ENCODE measurements around the gene ZNF337. TPM values are rescaled to one million over a fixed set of nuclear protein-coding genes. Genes with fewer than 3 reads are reported as not detected.
"Not testable (repeated sequence)": the region's sequence is repeated elsewhere in the genome, so short reads cannot be mapped to it uniquely, and the experiment has no call there.

Gene ZNF337
- polyA plus RNA-seq, 5 donors: 44.7 to 54.4 (median 51.7) TPM

DNA sequence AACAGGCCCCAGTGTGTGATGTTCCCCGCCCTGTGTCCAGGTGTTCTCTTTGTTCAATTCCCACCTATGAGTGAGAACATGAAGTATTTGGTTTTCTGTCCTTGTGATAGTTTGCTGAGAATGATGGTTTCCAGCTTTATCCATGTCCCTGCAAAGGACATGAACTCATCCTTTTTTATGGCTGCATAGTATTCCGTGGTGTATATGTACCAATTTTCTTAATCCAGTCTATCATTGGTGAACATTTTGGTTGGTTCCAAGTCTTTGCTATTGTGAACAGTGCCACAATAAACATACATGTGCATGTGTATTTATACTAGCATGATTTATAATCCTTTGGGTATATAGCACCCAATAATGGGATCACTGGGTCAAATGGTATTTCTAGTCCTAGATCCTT, 66.0 kb downstream of the ZNF337 start:
- not testable (repeated sequence) for DNase-seq

DNA sequence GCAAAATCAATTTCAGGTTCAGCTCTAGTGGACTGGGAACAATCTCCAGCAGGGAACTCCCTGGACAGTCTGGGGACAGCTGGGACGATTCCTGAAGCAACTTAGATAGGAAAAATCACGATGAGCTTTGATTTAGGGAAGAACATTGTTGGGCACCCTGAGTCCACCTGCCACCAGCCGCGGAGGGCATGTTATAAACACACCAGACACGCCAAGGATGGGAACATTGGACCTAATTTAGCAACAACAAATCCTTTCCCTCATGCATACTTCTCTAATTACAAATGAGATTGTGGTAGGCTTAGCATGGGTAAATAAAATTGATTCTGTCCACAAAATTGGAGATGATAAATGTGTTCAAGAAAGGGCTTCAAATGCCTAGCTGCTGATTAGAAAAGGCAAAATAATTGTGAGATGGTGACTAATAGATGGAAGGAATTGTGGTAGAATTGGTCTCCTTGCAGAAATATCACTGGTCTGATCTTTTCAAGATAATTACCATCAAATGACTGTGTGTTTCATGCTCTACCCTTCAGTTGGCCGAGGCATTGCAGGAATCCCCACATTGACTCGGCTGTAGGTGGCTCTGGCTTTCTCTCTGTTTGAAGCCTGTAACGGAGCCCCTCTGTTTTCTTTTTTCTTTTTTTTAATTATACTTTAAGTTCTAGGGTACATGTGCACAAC, 66.7 kb downstream of the ZNF337 start:
- no peak for DNase-seq

- no peak for DNase-seq
Measured at GRCh38 chr20:25626779-25627178, 69.9 kb downstream of the ZNF337 start.

GRCh38 chr20:25624500-25624939, 72.1 kb downstream of the ZNF337 start:
- DNase-seq: peak in 1 of 2 donors; percentile 5

Other genes starting within 250 kb of the ZNF337 start
- 10 to 100 TPM; 56.0 to 76.8 (median 65.4) TPM for gene NINL, start 111.3 kb downstream of the ZNF337 start, polyA plus RNA-seq (ENCODE audit: insufficient read depth in 1 of 5, insufficient read length in 5 of 5, low replicate concordance in 1 of 5)
- 1 to 10 TPM; 4.6 to 6.3 (median 4.7) TPM for gene NANP, start 72.8 kb downstream of the ZNF337 start, polyA plus RNA-seq (ENCODE audit: insufficient read depth in 1 of 5, insufficient read length in 5 of 5, low replicate concordance in 1 of 5)